Thoracic aorta (tissue), 2 donors: ENCODE data around the gene COL24A1. TPM values are rescaled to one million over a fixed set of nuclear protein-coding genes. Genes with fewer than 3 reads are reported as not detected.

ENCODE experiments used
- ATAC-seq: fragments of 150-250 bp; one replicate; pipeline ENCODE4 v1.8.0; 2017; ENCODE audit warnings: low read depth; ENCODE audit not compliant: insufficient number of reproducible peaks, low FRiP score
- DNase-seq: peaks from one replicate; pipeline ENCODE4 v3.0.0-alpha.2; 2020; ENCODE audit warnings: low spot score
- H3K27ac ChIP-seq, 2 donors: fragments of 200-600 bp; sonication (generic); 1 replicate in 1 of 2; 2 replicates in 1 of 2; pipeline ENCODE4 v1.5.1; 2016; ENCODE audit warnings: mild to moderate bottlenecking in 2 of 2, moderate library complexity in 2 of 2
- H3K27me3 ChIP-seq: fragments of 200-600 bp; sonication (generic); replicated peaks from 2 replicates; pipeline ENCODE4 v1.6.0; 2016; ENCODE audit warnings: mild to moderate bottlenecking; ENCODE audit not compliant: insufficient read depth
- H3K36me3 ChIP-seq: fragments of 200-600 bp; sonication (generic); one replicate; pipeline ENCODE4 v1.5.1; 2016
- H3K4me1 ChIP-seq, 2 donors: fragments of 200-600 bp; sonication (generic); 1 replicate in 1 of 2; 2 replicates in 1 of 2; pipeline versions ENCODE4 v1.5.1 to v1.6.0; 2016; ENCODE audit warnings: low read depth in 2 of 2, mild to moderate bottlenecking in 1 of 2; ENCODE audit not compliant: control insufficient read depth in 1 of 2
- H3K4me3 ChIP-seq: fragments of 200-600 bp; sonication (generic); 2 replicates; pipeline ENCODE4 v1.5.1; 2016; ENCODE audit warnings: mild to moderate bottlenecking
- H3K9me3 ChIP-seq: fragments of 200-600 bp; sonication (generic); 2 replicates; pipeline ENCODE4 v1.5.1; 2016
- CTCF ChIP-seq: fragments of 200-600 bp; sonication (generic); IDR thresholded peaks from one replicate; pipeline ENCODE4 v1.5.1; 2019; ENCODE audit warnings: antibody characterized with exemption
- total RNA-seq, 2 donors: library from RNA; depleted of rRNA; stranded (reverse); fragments of >200 nt; gene quantifications; one replicate each; pipeline versions ENCODE4 v1.1.0 to v1.2.3, GENCODE V29; 2016

Gene COL24A1
- total RNA-seq, 2 donors from 2014 or later = 1.6 to 2.8 TPM

DNA sequence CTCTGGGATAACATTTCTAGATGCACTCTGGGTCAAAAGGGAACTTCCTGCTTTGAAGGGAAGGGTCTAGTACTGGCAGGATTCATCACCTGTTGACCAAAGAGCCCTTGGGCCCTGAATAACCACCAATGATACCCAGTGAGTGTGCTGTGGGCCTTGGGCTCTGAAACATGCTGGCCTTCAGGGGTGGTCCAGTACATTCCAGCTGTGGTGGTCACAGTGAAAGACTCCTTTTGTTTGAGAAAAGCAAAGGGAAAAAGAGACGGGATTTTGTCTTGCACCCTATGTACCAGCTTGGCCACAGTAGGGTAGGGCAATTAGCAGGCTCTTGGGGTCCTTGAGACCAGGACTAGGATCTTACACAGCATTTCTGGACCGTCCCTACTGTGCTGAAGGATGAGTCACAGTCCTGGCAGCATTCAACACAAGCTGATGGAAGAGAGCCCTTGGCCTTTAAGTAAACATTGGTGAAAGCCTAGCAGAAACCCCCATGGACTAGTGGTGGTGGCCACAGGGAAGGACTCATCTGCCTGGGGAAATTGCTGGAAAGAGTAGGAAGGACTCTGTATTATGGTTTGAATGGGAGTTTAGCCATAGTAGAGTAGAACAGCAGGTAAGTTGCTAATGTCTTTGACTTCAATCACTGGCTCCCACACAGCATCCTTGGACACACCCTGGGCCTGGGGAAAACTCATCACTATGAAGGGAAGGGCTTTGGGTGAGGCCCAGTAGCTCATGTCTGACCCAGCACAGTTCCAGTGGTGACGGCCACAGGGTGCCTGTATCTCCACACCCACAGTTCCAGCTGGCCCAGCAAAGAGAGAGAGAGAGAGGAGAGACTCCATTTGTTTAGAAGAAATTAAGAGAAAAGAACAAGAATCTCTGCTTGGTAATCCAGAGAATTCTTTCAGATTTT, 87.5 kb downstream of the COL24A1 start:
- ATAC-seq (no peak), DNase-seq (no peak)
- Histone ChIP-seq H3K36me3 (no peaks in the 10 kb centered on the region), H3K27ac (no peak overlapping the region), H3K4me1 (no peaks in the 10 kb centered on the region), H3K4me3 (no peak overlapping the region), H3K9me3 (no peaks in the 10 kb centered on the region), H3K27me3 (no peaks in the 10 kb centered on the region)
- no peak for TF ChIP-seq CTCF

DNA sequence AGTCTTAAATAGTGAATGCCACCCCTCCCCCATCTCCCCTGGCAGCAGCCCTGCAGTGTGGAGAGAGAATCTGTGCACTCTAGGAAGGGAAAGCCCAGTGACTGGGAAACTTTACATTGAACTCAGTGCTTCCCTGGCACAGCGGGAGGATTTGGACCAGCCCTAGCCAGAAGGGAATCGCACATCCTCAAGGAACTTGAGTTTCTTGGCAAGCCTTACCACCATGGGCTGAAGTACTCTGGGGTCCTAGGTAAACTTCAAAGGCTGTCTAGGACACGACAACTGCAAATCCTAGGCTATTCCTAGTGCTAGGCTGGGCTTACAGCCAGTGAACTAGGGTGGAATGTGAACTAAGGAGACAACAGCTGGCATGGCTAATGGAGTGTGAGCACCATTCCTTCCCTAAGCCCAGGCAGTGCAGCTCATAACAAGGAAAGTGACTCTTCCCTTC, 88.3 kb downstream of the COL24A1 start:
- no peak for DNase-seq
- Histone ChIP-seq H3K36me3 (no peaks in the 10 kb centered on the region), H3K4me3 (no peak overlapping the region), H3K27me3 (no peaks in the 10 kb centered on the region), H3K9me3 (no peaks in the 10 kb centered on the region), H3K27ac (no peak overlapping the region), H3K4me1 (no peaks in the 10 kb centered on the region)
- ATAC-seq = no peak
- no peak for TF ChIP-seq CTCF

DNA sequence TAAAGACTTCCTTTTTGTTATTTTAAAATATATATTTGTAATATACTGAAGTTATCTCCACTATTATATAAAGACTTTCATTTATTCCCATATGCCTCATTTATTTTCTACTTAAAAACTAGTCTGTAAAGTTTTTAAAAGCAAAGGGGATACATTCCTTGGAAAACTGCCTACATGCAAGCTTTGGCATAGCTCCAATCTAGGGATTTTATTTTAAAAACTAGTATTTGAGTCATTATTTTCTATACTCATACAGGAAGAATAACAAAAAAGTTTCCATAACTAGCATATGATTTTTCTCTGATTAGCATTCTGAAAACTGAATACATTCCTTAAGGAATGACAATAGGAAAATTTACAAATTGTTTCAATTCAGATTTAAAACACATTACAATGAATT, 88.9 kb downstream of the COL24A1 start:
- no peaks in the 10 kb centered on the region for H3K4me1 ChIP-seq
- no peaks in the 10 kb centered on the region for H3K27me3 ChIP-seq
- H3K27ac ChIP-seq = no peak overlapping the region
- H3K4me3 ChIP-seq = no peak overlapping the region
- no peaks in the 10 kb centered on the region for H3K9me3 ChIP-seq
- no peak for ATAC-seq
- DNase-seq = no peak
- TF ChIP-seq CTCF = no peak
- no peaks in the 10 kb centered on the region for H3K36me3 ChIP-seq

GRCh38 chr1:86064899-86065298, 91.7 kb downstream of the COL24A1 start:
- ATAC-seq = no peak
- no peaks in the 10 kb centered on the region for H3K36me3 ChIP-seq
- no peaks in the 10 kb centered on the region for H3K9me3 ChIP-seq
- no peaks in the 10 kb centered on the region for H3K27me3 ChIP-seq
- no peaks in the 10 kb centered on the region for H3K4me1 ChIP-seq
- TF ChIP-seq CTCF = no peak
- no peak overlapping the region for H3K27ac ChIP-seq
- H3K4me3 ChIP-seq = no peak overlapping the region
- no peak for DNase-seq

- no peak overlapping the region for H3K4me3 ChIP-seq
- H3K27ac ChIP-seq = no peak overlapping the region
- no peaks in the 10 kb centered on the region for H3K4me1 ChIP-seq
- no peak for DNase-seq
- no peak for TF ChIP-seq CTCF
- H3K36me3 ChIP-seq = no peaks in the 10 kb centered on the region
- H3K9me3 ChIP-seq = no peaks in the 10 kb centered on the region
- ATAC-seq = no peak
- no peaks in the 10 kb centered on the region for H3K27me3 ChIP-seq
These were observed 92.9 kb downstream of the COL24A1 start for GRCh38 chr1:86063721-86064120.
